ENCODE measurements around the gene KDR.

Gene KDR

GRCh38 chr4:55077577-55077976 lies 47.8 kb downstream of the KDR start:
- DNase-seq: no peak

GRCh38 chr4:55075823-55076716 lies 49.3 kb downstream of the KDR start:
- DNase-seq: no peak

GRCh38 chr4:55075376-55075775 lies 50.0 kb downstream of the KDR start:
- DNase-seq: no peak

- DNase-seq: no peak
These were observed 51.0 kb downstream of the KDR start for GRCh38 chr4:55074386-55074785.

- no peak for DNase-seq
These were observed 53.4 kb downstream of the KDR start for GRCh38 chr4:55071951-55072350.

- DNase-seq: no peak
These were observed 56.1 kb downstream of the KDR start for GRCh38 chr4:55069248-55069647.

- DNase-seq: no peak
These were observed 56.9 kb downstream of the KDR start for GRCh38 chr4:55068522-55068921.

GRCh38 chr4:55066018-55066417 lies 59.4 kb downstream of the KDR start:
- DNase-seq: no peak

- no peak for DNase-seq
These were observed 69.9 kb downstream of the KDR start for GRCh38 chr4:55055529-55055928.

- no peak for DNase-seq
These were observed 73.9 kb downstream of the KDR start for GRCh38 chr4:55051532-55051931.

- no peak for DNase-seq
These were observed 74.9 kb downstream of the KDR start for GRCh38 chr4:55050418-55050950.

- no peak for DNase-seq
These were observed 87.1 kb downstream of the KDR start for GRCh38 chr4:55038176-55038890.

GRCh38 chr4:55037728-55038127 lies 87.7 kb downstream of the KDR start:
- DNase-seq: no peak

- DNase-seq: no peak
These were observed 89.0 kb downstream of the KDR start for GRCh38 chr4:55036405-55036804.

- DNase-seq: no peak
These were observed 89.5 kb downstream of the KDR start for GRCh38 chr4:55035892-55036291.

GRCh38 chr4:55033296-55033695 lies 92.1 kb downstream of the KDR start:
- DNase-seq: no peak

GRCh38 chr4:55032788-55033187 lies 92.6 kb downstream of the KDR start:
- DNase-seq: no peak

- DNase-seq: no peak
These were observed 93.2 kb downstream of the KDR start for GRCh38 chr4:55032179-55032578.

GRCh38 chr4:55031158-55031557 lies 94.2 kb downstream of the KDR start:
- no peak for DNase-seq

- no peak for DNase-seq
These were observed 94.8 kb downstream of the KDR start for GRCh38 chr4:55030589-55030988.

GRCh38 chr4:55029821-55030503 lies 95.4 kb downstream of the KDR start:
- no peak for DNase-seq

GRCh38 chr4:55029321-55029720 lies 96.1 kb downstream of the KDR start:
- no peak for DNase-seq
